Fibroblast of lung (primary cell): ENCODE measurements around the gene KRT16.

Source experiments
- CTCF ChIP-seq, 2 donors: IDR thresholded peaks in 1 of 2; conservative IDR thresholded peaks in 1 of 2; 1 replicate in 1 of 2; 2 replicates in 1 of 2; pipeline ENCODE4 v1.5.1; 2011 to 2012; ENCODE audit warnings: low read length in 2 of 2, control low read depth in 1 of 2, inconsistent platforms in 1 of 2, low read depth in 1 of 2, mild to moderate bottlenecking in 1 of 2
- EZH2 ChIP-seq: IDR thresholded peaks from 2 replicates; pipeline ENCODE4 v1.5.1; 2012; ENCODE audit warnings: low read length, control low read depth, mild to moderate bottlenecking; ENCODE audit errors: missing control alignments

DNA sequence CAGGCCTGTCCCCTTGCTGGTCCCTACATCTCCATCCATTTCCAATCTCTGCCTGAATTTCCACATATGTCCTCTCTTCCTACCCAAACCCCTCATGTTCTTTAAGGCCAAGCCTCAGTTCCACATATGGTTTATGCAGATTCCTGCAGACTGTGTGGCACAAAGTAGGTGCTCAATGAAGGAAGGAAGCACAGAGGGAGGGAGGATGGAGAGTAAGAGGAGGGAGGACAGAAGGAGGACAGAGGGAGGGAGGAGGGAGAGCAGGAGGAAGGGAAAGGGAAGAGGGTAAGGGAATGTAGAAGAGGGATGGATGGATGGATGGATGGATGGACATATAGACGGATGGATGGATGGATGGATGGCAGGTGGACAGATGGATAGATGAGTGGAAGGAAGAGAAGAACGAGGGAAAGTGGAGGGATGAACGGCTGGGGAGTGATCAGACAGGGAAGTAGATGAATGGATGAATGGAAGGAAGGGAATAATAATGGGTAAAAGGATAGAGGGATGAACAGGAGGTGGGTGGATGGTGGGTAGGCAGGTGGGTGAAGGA lies 18.1 kb downstream of the KRT16 start:
- TF ChIP-seq CTCF (conservative IDR thresholded peaks at IDR 0.05 in 1 of 2, IDR thresholded peaks at IDR 0.05 in 1 of 2; ENCODE audit: low read depth in 1 of 2, low read length in 2 of 2) (no peak), EZH2 (no peak)
